ENCODE measurements around the gene FGD3.

FGD3 gene

DNA sequence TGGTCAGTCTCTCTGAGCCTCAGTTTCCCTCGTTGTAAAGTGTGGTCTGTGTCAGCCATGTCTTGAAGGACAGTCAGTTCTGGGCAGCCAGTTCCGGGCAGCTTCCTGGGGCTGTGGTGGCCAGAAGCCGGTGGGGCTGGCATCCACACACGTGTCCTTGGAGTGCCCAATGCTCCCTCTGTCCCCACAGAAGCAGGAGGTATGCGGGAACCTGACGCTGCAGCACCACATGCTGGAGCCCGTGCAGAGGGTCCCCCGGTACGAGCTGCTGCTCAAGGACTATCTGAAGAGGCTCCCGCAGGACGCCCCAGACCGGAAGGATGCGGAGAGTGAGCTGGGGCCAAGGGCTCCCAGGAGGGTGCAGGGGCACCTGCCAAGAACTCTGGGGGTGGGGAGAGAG lies 62.7 kb downstream of the FGD3 start:
- H3K36me3 ChIP-seq (ENCODE audit: insufficient read depth) = 0 out of 2 replicates have a peak, but pooled peaks cover 5% of the 10 kb centered on the region
- H3K27me3 ChIP-seq (ENCODE audit: insufficient read depth, low read depth) = no peaks in the 10 kb centered on the region
- no peaks in the 10 kb centered on the region for H4K20me1 ChIP-seq (ENCODE audit: insufficient read depth)
- no peak overlapping the region for H3K9ac ChIP-seq
- H3K4me1 ChIP-seq (ENCODE audit: low read depth, poor library complexity, severe bottlenecking) = no peaks in the 10 kb centered on the region
- TF ChIP-seq, protein P1, sequence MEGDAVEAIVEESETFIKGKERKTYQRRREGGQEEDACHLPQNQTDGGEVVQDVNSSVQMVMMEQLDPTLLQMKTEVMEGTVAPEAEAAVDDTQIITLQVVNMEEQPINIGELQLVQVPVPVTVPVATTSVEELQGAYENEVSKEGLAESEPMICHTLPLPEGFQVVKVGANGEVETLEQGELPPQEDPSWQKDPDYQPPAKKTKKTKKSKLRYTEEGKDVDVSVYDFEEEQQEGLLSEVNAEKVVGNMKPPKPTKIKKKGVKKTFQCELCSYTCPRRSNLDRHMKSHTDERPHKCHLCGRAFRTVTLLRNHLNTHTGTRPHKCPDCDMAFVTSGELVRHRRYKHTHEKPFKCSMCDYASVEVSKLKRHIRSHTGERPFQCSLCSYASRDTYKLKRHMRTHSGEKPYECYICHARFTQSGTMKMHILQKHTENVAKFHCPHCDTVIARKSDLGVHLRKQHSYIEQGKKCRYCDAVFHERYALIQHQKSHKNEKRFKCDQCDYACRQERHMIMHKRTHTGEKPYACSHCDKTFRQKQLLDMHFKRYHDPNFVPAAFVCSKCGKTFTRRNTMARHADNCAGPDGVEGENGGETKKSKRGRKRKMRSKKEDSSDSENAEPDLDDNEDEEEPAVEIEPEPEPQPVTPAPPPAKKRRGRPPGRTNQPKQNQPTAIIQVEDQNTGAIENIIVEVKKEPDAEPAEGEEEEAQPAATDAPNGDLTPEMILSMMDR (conservative IDR thresholded peaks at IDR 0.05; ENCODE audit: low read depth, low read length) = no peak
- H3K27ac ChIP-seq = no peak overlapping the region
- no peak overlapping the region for H3K4me2 ChIP-seq
- H3K79me2 ChIP-seq (ENCODE audit: insufficient read depth, low read depth) = no peaks in the 10 kb centered on the region
- no peak overlapping the region for H2AFZ ChIP-seq (ENCODE audit: low read depth)
- no peak overlapping the region for H3K4me3 ChIP-seq (IDR thresholded peaks at IDR 0.05; ENCODE audit: insufficient read depth, low read depth, low read length)

DNA sequence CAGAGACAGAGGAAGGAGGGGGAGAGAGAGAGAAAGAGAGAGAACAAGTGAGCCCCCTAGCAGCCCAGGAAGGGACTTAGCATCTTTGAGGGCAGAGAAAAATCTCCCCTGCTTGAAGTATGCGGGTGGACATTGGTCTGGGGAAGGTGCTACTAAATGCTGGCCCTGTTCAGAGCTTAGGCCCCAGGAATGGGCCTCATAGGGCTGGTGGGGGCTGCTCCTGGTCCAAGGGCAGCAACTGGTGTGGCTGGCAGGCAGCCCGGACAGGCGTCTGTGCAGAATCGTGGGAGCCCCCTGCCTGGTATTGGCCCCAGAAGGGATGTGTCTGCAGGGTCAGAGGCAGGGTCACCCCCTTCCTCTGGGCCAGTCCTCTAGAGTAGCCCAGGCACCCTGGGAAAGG lies 63.4 kb downstream of the FGD3 start:
- Histone ChIP-seq H3K4me3 (IDR thresholded peaks at IDR 0.05; ENCODE audit: insufficient read depth, low read depth, low read length) (no peak overlapping the region), H3K4me1 (ENCODE audit: low read depth, poor library complexity, severe bottlenecking) (no peaks in the 10 kb centered on the region), H3K79me2 (ENCODE audit: insufficient read depth, low read depth) (no peaks in the 10 kb centered on the region), H4K20me1 (ENCODE audit: insufficient read depth) (no peaks in the 10 kb centered on the region), H2AFZ (ENCODE audit: low read depth) (no peak overlapping the region), H3K27ac (no peak overlapping the region), H3K36me3 (ENCODE audit: insufficient read depth) (0 out of 2 replicates have a peak, but pooled peaks cover 5% of the 10 kb centered on the region), H3K27me3 (ENCODE audit: insufficient read depth, low read depth) (no peaks in the 10 kb centered on the region), H3K9ac (no peak overlapping the region), H3K4me2 (no peak overlapping the region)
- TF ChIP-seq, protein P1 (conservative IDR thresholded peaks at IDR 0.05; ENCODE audit: low read depth, low read length) = no peak

DNA sequence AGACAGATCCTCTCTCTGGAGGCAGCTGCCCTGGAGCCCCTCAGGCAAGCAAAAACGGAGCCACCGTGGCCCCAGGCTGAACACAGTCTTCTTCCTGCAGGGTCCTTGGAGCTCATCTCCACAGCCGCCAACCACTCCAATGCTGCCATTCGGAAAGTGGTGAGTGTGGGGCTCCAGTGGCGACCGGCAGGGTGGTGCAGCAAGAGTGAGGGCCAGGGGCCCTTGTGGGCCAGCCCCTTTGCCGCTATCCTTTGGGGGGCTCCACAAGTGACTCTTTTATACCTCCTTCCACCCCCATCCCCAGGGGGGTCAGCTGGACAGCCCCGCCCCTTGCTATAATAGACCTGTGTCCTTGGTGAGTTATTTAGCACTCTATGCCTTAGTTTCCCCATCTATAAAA lies 63.8 kb downstream of the FGD3 start:
- H3K27me3 ChIP-seq (ENCODE audit: insufficient read depth, low read depth) = no peaks in the 10 kb centered on the region
- no peaks in the 10 kb centered on the region for H3K4me1 ChIP-seq (ENCODE audit: low read depth, poor library complexity, severe bottlenecking)
- H2AFZ ChIP-seq (ENCODE audit: low read depth) = no peak overlapping the region
- H3K4me3 ChIP-seq (IDR thresholded peaks at IDR 0.05; ENCODE audit: insufficient read depth, low read depth, low read length) = no peak overlapping the region
- H3K9ac ChIP-seq = no peak overlapping the region
- no peak overlapping the region for H3K27ac ChIP-seq
- no peak overlapping the region for H3K4me2 ChIP-seq
- 0 out of 2 replicates have a peak, but pooled peaks cover 5% of the 10 kb centered on the region for H3K36me3 ChIP-seq (ENCODE audit: insufficient read depth)
- no peaks in the 10 kb centered on the region for H4K20me1 ChIP-seq (ENCODE audit: insufficient read depth)
- H3K79me2 ChIP-seq (ENCODE audit: insufficient read depth, low read depth) = no peaks in the 10 kb centered on the region
- TF ChIP-seq, protein P1 (conservative IDR thresholded peaks at IDR 0.05; ENCODE audit: low read depth, low read length) = no peak

DNA sequence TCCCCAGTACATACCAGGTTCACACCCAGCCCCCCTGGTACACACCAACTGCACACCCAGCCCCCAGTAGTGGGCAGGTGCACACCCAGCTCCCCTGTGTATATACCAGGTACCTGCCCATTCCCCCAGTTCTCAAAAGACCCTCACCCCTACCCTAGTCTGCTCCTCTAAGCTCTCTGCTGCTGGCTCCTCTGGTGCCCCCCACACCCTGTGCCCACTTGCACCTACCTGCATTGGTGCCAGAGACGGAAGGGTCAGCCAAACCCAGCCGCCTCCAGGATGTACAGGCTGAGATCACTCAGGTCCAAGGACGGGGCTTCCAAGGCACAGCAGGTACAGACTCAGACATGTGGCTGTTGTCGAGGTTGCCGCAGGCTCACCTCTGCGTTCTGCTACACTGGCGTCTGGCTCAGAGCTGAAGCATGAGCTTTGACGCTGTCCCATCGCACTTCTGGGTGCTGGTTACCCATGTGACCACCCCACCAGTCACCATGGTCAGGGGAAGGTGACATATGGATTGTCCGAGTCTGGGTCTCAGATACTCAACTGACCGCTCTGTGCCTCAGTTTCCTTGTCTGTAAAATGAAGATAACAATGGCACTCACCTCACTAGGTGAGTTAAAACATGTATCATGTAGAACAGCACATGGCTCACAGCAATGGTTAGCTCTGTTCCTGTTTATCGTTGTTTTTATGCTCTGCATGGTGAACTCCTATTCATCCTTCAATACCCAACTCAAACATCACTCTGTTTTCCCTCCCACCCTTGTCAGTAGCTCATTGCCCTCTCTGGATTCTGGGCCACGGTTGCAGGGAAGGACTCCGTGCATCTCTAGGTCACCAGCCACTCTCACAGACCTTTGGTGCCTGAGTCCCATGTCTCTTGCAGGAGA lies 65.9 kb downstream of the FGD3 start:
- Histone ChIP-seq H2AFZ (ENCODE audit: low read depth) (no peak overlapping the region), H3K4me1 (ENCODE audit: low read depth, poor library complexity, severe bottlenecking) (no peaks in the 10 kb centered on the region), H3K27ac (no peak overlapping the region), H3K36me3 (ENCODE audit: insufficient read depth) (0 out of 2 replicates have a peak, but pooled peaks cover 1% of the 10 kb centered on the region), H3K4me3 (IDR thresholded peaks at IDR 0.05; ENCODE audit: insufficient read depth, low read depth, low read length) (no peak overlapping the region), H3K79me2 (ENCODE audit: insufficient read depth, low read depth) (no peaks in the 10 kb centered on the region), H3K27me3 (ENCODE audit: insufficient read depth, low read depth) (no peaks in the 10 kb centered on the region), H4K20me1 (ENCODE audit: insufficient read depth) (no peaks in the 10 kb centered on the region), H3K9ac (no peak overlapping the region), H3K4me2 (no peak overlapping the region)
- TF ChIP-seq, protein P1 (conservative IDR thresholded peaks at IDR 0.05; ENCODE audit: low read depth, low read length) = no peak
